Epidermal melanocyte (primary cell): ENCODE results near the gene PCDHA10.
"Not testable (repeated sequence)": the region's sequence is repeated elsewhere in the genome, so short reads cannot be mapped to it uniquely, and the experiment has no call there.

Experiments used
- DNase-seq: peaks from one replicate; pipeline ENCODE4 v3.0.0; 2011; ENCODE audit warnings: low spot score; ENCODE audit not compliant: insufficient read length

Gene PCDHA10, protein sequence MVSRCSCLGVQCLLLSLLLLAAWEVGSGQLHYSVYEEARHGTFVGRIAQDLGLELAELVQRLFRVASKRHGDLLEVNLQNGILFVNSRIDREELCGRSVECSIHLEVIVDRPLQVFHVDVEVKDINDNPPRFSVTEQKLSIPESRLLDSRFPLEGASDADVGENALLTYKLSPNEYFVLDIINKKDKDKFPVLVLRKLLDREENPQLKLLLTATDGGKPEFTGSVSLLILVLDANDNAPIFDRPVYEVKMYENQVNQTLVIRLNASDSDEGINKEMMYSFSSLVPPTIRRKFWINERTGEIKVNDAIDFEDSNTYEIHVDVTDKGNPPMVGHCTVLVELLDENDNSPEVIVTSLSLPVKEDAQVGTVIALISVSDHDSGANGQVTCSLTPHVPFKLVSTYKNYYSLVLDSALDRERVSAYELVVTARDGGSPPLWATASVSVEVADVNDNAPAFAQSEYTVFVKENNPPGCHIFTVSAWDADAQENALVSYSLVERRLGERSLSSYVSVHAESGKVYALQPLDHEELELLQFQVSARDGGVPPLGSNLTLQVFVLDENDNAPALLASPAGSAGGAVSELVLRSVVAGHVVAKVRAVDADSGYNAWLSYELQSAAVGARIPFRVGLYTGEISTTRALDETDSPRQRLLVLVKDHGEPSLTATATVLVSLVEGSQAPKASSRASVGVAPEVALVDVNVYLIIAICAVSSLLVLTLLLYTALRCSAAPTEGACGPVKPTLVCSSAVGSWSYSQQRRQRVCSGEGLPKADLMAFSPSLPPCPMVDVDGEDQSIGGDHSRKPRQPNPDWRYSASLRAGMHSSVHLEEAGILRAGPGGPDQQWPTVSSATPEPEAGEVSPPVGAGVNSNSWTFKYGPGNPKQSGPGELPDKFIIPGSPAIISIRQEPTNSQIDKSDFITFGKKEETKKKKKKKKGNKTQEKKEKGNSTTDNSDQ

DNA sequence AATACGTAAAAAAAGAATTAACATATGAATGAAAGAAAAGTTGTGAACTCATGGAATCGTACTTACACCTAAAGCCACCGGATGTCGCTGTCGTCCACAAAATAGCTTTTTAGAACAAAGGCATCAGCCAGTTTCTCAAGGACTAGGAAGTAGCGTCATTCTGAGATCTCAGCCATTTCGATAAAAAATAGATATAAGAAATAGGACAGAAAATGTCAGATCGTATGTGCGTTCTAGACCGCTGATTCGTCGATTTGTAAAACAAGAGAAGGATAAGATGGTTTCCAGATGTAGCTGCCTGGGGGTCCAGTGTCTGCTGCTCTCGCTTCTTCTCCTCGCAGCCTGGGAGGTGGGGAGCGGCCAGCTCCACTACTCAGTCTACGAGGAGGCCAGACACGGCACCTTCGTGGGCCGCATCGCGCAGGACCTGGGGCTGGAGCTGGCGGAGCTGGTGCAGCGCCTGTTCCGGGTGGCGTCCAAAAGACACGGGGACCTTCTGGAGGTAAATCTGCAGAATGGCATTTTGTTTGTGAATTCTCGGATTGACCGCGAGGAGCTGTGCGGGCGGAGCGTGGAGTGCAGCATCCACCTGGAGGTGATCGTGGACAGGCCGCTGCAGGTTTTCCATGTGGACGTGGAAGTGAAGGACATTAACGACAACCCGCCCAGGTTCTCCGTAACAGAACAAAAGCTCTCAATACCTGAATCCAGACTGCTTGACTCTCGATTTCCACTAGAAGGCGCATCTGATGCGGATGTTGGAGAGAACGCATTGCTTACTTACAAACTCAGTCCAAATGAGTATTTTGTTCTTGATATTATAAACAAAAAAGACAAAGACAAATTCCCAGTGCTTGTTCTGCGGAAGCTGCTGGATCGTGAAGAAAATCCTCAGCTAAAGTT lies at the start of gene PCDHA10:
Gene PCDHA10 (plus strand): TSS at position 126 of the 903 bp plus-strand sequence. CDS start 152 bp downstream, at position 278.
- DNase-seq: no peak

DNA sequence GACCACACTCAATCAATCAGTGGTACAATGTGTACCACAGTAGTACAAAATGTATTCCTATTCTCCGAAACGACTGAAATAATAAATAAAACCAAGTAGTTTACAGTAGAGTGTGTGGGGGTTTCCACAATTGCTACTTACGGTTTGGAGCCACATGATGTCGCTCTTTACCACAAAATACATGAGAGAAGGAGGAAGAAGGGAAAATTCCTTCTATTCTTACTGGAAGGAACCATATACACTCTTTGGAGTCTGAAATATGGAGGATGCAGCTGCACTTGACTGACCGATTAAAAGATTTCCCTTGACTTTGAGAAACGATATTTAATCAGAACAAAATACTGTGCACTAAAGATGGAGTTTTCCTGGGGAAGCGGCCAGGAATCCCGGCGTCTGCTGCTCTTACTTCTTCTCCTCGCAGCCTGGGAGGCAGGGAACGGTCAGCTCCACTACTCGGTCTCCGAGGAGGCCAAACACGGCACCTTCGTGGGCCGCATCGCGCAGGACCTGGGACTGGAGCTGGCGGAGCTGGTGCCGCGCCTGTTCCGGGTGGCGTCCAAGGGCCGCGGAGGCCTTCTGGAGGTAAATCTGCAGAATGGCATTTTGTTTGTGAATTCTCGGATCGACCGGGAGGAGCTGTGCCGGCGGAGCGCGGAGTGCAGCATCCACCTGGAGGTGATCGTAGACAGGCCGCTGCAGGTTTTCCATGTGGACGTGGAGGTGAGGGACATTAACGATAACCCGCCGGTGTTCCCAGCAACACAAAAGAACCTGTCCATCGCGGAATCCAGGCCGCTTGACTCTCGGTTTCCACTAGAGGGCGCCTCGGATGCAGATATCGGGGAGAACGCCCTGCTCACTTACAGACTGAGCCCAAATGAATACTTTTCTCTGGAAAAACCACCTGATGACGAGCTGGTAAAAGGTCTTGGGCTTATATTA lies 48.6 kb upstream of the PCDHA10 start, which contains the start of gene PCDHA4:
Gene PCDHA4 (plus strand): TSS at position 235 of the 942 bp plus-strand sequence.
- no peak for DNase-seq

DNA sequence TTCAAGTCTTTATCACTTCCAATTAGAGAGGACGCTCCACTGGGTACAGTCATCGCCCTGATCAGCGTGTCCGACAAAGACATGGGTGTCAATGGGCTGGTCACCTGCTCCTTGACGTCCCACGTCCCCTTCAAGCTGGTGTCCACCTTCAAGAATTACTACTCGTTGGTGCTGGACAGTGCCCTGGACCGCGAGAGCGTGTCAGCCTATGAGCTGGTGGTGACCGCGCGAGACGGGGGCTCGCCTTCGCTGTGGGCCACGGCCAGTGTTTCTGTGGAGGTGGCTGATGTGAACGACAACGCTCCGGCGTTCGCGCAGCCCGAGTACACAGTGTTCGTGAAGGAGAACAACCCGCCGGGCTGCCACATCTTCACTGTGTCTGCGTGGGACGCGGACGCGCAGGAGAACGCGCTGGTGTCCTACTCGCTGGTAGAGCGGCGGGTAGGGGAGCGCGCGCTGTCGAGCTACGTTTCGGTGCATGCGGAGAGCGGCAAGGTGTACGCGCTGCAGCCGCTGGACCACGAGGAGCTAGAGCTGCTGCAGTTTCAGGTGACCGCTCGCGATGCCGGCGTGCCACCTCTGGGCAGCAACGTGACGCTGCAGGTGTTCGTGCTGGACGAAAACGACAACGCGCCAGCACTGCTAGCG lies 47.3 kb upstream of the PCDHA10 start:
- not testable (repeated sequence) for DNase-seq

DNA sequence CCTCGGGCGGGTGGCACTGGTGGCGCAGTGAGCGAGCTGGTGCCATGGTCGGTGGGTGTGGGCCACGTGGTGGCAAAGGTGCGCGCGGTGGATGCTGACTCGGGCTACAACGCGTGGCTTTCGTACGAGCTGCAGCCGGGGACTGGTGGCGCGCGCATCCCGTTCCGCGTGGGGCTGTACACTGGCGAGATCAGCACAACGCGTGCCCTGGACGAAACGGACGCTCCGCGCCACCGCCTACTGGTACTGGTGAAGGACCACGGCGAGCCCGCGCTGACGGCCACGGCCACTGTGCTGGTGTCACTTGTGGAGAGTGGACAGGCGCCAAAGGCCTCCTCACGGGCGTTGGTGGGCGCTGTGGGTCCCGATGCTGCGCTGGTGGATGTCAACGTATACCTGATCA lies 46.8 kb upstream of the PCDHA10 start:
- no peak for DNase-seq

DNA sequence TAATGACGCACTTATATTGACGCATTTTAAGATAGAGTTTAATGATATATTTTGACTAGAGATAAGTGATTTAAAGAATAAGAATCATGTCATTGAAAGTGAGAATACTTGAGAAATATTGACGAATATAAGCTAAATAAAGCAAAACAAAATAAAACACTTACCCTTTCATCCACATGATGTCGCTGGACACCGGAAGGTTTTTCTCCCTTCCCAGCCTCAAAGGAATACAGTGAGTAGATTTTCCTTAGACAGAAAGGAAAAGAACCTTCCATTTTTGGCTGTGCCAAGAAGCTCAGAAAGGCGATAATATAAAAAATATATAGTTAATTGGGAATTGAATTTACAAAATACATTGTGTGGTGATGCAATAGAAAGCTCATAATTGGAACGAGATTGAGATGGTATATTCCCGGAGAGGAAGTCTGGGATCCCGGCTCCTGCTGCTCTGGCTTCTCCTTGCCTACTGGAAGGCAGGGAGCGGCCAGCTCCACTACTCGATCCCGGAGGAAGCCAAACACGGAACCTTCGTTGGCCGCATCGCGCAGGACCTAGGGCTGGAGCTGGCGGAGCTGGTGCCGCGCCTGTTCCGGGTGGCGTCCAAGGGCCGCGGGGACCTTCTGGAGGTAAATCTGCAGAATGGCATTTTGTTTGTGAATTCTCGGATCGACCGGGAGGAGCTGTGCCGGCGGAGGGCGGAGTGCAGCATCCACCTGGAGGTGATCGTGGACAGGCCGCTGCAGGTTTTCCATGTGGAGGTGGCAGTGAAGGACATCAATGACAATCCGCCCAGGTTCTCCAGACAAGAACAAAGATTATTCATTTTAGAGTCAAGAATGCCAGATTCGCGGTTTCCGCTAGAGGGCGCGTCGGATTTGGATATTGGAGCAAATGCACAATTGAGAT lies 34.1 kb upstream of the PCDHA10 start, which contains the start of gene PCDHA5:
Gene PCDHA5 (plus strand): TSS at position 239 of the 906 bp plus-strand sequence.
- no peak for DNase-seq

DNA sequence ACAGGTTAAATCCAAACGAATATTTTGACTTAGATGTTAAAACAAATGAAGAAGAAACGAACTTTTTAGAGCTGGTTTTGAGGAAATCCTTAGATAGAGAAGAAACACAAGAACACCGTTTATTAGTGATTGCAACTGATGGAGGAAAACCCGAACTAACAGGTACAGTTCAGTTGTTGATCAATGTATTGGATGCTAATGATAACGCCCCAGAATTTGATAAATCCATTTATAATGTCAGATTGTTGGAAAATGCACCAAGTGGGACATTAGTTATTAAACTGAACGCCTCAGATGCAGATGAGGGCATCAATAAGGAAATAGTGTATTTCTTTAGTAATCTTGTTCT lies 33.4 kb upstream of the PCDHA10 start:
- no peak for DNase-seq

DNA sequence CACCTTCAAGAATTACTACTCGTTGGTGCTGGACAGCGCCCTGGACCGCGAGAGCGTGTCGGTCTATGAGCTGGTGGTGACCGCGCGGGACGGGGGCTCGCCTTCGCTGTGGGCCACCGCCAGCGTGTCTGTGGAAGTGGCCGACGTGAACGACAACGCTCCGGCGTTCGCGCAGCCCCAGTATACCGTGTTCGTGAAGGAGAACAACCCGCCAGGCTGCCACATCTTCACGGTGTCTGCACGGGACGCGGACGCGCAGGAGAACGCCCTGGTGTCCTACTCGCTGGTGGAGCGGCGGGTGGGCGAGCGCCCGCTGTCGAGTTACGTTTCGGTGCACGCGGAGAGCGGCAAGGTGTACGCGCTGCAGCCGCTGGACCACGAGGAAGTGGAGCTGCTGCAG lies 32.7 kb upstream of the PCDHA10 start:
- not testable (repeated sequence) for DNase-seq

DNA sequence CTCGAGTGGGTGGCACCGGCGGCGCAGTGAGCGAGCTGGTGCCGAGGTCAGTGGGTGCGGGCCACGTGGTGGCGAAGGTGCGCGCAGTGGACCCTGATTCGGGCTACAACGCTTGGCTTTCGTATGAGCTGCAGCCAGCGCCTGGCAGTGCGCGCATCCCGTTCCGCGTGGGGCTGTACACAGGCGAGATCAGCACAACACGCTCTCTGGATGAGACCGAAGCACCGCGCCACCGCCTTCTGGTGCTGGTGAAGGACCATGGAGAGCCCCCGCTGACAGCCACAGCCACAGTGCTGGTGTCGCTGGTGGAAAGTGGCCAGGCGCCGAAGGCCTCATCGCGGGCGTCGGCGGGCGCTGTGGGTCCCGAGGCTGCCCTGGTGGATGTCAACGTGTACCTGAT lies 32.2 kb upstream of the PCDHA10 start:
- DNase-seq: no peak

DNA sequence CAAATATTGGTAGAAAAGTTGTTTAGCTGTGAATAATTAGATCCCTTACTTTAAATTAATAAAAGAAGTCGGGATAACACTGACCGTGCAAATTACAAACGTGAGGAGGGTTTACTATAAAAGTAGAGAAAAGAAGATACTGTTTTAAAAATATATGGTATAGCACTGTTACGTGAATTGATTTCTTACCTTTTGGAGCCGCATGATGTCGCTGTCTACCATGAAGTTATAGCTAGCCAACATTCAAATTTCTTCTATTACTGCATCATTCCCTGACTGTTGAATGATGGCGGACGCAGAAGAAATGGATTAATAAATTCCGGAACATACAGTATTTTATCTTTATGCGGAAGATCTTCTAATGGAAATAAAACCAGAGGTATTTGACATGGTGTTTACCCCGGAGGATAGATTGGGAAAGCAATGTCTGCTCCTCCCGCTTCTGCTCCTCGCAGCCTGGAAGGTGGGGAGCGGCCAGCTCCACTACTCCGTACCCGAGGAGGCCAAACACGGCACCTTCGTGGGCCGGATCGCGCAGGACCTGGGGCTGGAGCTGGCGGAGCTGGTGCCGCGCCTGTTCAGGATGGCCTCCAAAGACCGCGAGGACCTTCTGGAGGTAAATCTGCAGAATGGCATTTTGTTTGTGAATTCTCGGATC lies 27.9 kb upstream of the PCDHA10 start, which contains the start of gene PCDHA6:
Gene PCDHA6 (plus strand): TSS at position 257 of the 658 bp plus-strand sequence. CDS start 132 bp downstream, at position 389.
- no peak for DNase-seq

DNA sequence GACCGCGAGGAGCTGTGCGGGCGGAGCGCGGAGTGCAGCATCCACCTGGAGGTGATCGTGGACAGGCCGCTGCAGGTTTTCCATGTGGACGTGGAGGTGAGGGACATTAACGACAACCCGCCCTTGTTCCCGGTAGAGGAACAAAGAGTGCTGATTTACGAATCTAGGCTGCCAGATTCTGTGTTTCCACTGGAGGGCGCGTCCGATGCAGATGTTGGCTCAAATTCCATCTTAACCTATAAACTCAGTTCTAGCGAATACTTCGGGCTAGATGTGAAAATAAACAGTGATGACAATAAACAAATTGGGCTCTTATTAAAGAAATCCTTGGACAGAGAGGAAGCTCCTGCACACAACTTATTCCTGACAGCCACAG lies 27.3 kb upstream of the PCDHA10 start:
- no peak for DNase-seq

DNA sequence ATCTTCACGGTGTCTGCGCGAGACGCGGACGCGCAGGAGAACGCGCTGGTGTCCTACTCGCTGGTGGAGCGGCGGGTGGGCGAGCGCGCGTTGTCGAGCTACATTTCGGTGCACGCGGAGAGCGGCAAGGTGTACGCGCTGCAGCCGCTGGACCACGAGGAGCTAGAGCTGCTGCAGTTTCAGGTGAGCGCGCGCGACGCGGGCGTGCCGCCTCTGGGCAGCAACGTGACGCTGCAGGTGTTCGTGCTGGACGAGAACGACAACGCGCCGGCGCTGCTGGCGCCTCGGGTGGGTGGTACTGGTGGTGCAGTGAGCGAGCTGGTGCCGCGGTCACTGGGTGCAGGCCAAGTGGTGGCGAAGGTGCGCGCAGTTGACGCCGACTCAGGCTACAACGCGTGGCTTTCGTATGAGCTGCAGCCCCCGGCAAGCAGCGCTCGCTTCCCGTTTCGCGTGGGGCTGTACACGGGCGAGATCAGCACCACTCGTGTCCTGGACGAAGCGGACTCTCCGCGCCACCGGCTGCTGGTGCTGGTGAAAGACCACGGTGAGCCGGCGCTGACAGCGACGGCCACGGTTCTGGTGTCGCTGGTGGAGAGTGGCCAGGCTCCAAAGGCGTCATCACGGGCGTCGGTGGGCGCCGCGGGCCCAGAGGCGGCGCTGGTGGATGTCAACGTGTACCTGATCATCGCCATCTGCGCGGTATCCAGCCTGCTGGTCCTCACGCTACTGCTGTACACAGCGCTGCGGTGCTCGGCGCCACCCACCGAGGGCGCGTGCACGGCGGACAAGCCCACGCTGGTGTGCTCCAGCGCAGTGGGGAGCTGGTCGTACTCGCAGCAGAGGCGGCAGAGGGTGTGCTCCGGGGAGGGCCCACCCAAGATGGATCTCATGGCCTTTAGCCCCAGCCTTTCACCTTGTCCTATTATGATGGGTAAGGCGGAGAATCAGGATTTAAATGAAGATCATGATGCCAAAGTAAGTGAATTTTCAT lies 25.9 kb upstream of the PCDHA10 start:
- DNase-seq: not testable (repeated sequence)

DNA sequence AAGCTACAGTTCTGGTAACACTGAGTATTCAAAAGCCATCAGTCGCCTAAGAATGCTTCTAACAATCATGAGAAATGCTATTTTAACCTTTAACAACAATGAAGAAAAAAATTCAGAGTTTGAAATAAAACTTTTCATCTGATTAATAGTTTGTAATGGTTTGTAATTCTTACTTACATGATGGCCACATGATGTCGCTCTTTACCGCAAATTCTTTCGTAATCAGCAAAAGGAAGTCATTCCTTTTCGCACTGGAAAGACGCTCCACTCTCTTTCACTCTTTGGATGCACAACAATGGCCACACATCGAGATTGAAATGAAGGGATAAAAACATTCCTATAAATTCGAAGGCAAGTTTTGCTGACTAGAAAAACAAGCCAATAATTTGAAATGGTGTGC lies 21.7 kb upstream of the PCDHA10 start, which contains the start of gene PCDHA7:
Gene PCDHA7 (plus strand): TSS at position 277 of the 400 bp plus-strand sequence. CDS start 115 bp downstream, at position 392.
- no peak for DNase-seq

DNA sequence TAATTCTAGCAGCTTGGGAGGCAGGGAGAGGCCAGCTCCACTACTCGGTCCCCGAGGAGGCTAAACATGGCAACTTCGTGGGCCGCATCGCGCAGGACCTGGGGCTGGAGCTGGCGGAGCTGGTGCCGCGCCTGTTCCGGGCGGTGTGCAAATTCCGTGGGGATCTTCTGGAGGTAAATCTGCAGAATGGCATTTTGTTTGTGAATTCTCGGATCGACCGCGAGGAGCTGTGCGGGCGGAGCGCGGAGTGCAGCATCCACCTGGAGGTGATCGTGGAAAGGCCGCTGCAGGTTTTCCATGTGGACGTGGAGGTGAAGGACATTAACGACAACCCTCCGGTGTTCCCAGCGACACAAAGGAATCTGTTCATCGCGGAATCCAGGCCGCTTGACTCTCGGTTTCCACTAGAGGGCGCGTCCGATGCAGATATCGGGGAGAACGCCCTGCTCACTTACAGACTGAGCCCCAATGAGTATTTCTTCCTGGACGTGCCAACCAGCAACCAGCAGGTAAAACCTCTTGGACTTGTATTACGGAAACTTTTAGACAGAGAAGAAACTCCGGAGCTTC lies 21.2 kb upstream of the PCDHA10 start:
- DNase-seq: not testable (repeated sequence)

DNA sequence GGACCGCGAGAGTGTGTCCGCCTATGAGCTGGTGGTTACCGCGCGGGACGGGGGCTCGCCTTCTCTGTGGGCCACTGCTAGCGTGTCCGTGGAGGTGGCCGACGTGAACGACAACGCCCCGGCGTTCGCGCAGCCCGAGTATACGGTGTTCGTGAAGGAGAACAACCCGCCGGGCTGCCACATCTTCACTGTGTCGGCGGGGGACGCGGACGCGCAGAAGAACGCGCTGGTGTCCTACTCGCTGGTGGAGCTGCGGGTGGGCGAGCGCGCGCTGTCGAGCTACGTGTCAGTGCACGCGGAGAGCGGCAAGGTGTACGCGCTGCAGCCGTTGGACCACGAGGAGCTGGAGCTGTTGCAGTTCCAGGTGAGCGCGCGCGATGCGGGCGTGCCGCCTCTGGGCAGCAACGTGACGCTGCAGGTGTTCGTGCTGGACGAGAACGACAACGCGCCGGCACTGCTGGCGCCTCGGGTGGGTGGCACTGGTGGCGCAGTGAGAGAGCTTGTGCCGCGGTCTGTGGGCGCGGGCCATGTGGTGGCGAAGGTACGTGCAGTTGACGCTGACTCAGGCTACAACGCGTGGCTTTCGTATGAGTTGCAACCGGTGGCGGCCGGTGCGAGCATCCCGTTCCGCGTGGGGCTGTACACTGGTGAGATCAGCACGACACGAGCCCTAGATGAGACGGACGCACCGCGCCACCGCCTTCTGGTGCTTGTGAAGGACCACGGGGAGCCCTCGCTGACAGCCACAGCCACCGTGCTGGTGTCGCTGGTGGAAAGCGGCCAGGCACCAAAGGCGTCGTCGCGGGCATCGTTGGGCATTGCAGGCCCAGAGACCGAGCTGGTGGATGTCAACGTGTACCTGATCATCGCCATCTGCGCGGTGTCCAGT lies 19.8 kb upstream of the PCDHA10 start:
- DNase-seq: no peak
